HepG2 (cell line): ENCODE measurements around the gene SSBP4. TPM values are rescaled to one million over a fixed set of nuclear protein-coding genes. Genes with fewer than 3 reads are reported as not detected.

Experiments used
- FOXC1 ChIP-seq: sonication (generic); formaldehyde crosslinking; IDR thresholded peaks from 2 replicates; pipeline ENCODE4 v1.8.0; 2022; ENCODE audit warnings: mild to moderate bottlenecking, missing genetic modification reagents, borderline replicate concordance
- FOXO1 ChIP-seq: sonication (generic); formaldehyde crosslinking; IDR thresholded peaks from 2 replicates; pipeline ENCODE4 v1.4.0; 2020; ENCODE audit warnings: missing genetic modification reagents
- FUBP1 ChIP-seq: sonication (generic); formaldehyde crosslinking; IDR thresholded peaks from 2 replicates; pipeline ENCODE4 v1.5.1; 2020; ENCODE audit warnings: missing genetic modification reagents, mild to moderate bottlenecking, borderline replicate concordance
- TARDBP ChIP-seq: sonication (generic); formaldehyde crosslinking; IDR thresholded peaks from 2 replicates; pipeline ENCODE4 v1.8.0; 2022; ENCODE audit warnings: mild to moderate bottlenecking, missing genetic modification reagents
- TFAP4 ChIP-seq: sonication (generic); IDR thresholded peaks from 2 replicates; pipeline ENCODE4 v1.6.1; 2016; ENCODE audit warnings: low read depth, borderline replicate concordance
- ZMYM2 ChIP-seq: sonication (generic); formaldehyde crosslinking; IDR thresholded peaks from 2 replicates; pipeline ENCODE4 v1.8.0; 2022; ENCODE audit warnings: mild to moderate bottlenecking, missing genetic modification reagents
- ZNF232 ChIP-seq: sonication (generic); formaldehyde crosslinking; IDR thresholded peaks from 2 replicates; pipeline ENCODE4 v1.4.0; 2020; ENCODE audit warnings: missing genetic modification reagents, borderline replicate concordance
- ZNF280D ChIP-seq: sonication (generic); formaldehyde crosslinking; IDR thresholded peaks from 2 replicates; pipeline ENCODE4 v1.5.1; 2020; ENCODE audit warnings: mild to moderate bottlenecking, missing genetic modification reagents
- ZNF354B ChIP-seq: sonication (generic); formaldehyde crosslinking; IDR thresholded peaks from 2 replicates; pipeline ENCODE4 v1.8.0; 2022; ENCODE audit warnings: mild to moderate bottlenecking, missing genetic modification reagents
- ZNF430 ChIP-seq: sonication (generic); formaldehyde crosslinking; IDR thresholded peaks from 2 replicates; pipeline ENCODE4 v1.9.0; 2021; ENCODE audit warnings: mild to moderate bottlenecking, missing genetic modification reagents
- ZNF572 ChIP-seq: sonication (generic); formaldehyde crosslinking; IDR thresholded peaks from 2 replicates; pipeline ENCODE4 v1.5.1; 2020; ENCODE audit warnings: mild to moderate bottlenecking, missing genetic modification reagents
- ZNF691 ChIP-seq: sonication (generic); formaldehyde crosslinking; IDR thresholded peaks from 2 replicates; pipeline ENCODE4 v1.4.0; 2020; ENCODE audit warnings: missing genetic modification reagents, low read depth, mild to moderate bottlenecking, borderline replicate concordance
- ZNF800 ChIP-seq: sonication (generic); formaldehyde crosslinking; IDR thresholded peaks from 2 replicates; pipeline ENCODE4 v1.4.0; 2020; ENCODE audit warnings: missing genetic modification reagents
- ZXDC ChIP-seq: sonication (generic); formaldehyde crosslinking; IDR thresholded peaks from 2 replicates; pipeline ENCODE4 v1.5.0; 2020; ENCODE audit warnings: mild to moderate bottlenecking, missing genetic modification reagents
- polyA plus RNA-seq, 8 experiments: library from polyadenylated mRNA; depleted of rRNA in 3 of 8; stranded (reverse) in 7 of 8; unstranded in 1 of 8; fragments of >200 nt; fragmentation: Illumina TruSeq in 4 of 8; extraction: Trizol in 4 of 8; gene quantifications; 2 replicates each; pipeline versions ENCODE4 v1.2.1 to v1.2.3, GENCODE V29; 2011 to 2016; ENCODE audit warnings: low read depth in 4 of 8, missing spikeins in 1 of 8, mixed read lengths in 1 of 8; ENCODE audit not compliant: insufficient read depth in 1 of 8
- total RNA-seq, 5 experiments: library from RNA; depleted of rRNA; stranded (reverse); fragments of >200 nt; fragmentation: Illumina TruSeq; extraction: Trizol; gene quantifications; 2 replicates each; pipeline ENCODE4 v1.2.3, GENCODE V29; 2016; ENCODE audit warnings: low read depth in 1 of 5

The SSBP4 gene
- total and polyA plus RNA-seq, 2 of the 13 experiments (the other 11 are each of a cell fraction or from before 2014, with no cell fraction given): 20.8 to 39.5 TPM

GRCh38 chr19:18418483-18419194 lies 559 bp upstream of the SSBP4 start (continued):
- TF ChIP-seq FUBP1 (0 out of 2 replicates have a peak, but pooled peaks have one; percentile 23), FOXO1 (CRISPR knock-in tag) (no peak), ZNF572 (CRISPR knock-in tag) (peak; percentile 22; the same call in 1 of the 2 replicates), TARDBP (CRISPR knock-in tag) (0 out of 2 replicates have a peak, but pooled peaks have one; percentile 35), ZNF280D (CRISPR knock-in tag) (no peak), ZNF430 (no peak), ZMYM2 (CRISPR knock-in tag) (peak; percentile 38; the same call in 1 of the 2 replicates), ZXDC (CRISPR knock-in tag) (0 out of 2 replicates have a peak, but pooled peaks have one; percentile 25), ZNF691 (CRISPR knock-in tag) (peak; percentile 71; the same call in 1 of the 2 replicates), FOXC1 (CRISPR knock-in tag) (0 out of 2 replicates have a peak, but pooled peaks have one; percentile 26), ZNF232 (CRISPR knock-in tag) (no peak), ZNF800 (no peak), ZNF354B (CRISPR knock-in tag) (0 out of 2 replicates have a peak, but pooled peaks have one; percentile 39), TFAP4 (0 out of 2 replicates have a peak, but pooled peaks have one; percentile 55)
